Measurements from ENCODE around the gene DMAC2. TPM values are rescaled to one million over a fixed set of nuclear protein-coding genes. Genes with fewer than 3 reads are reported as not detected.
"Not testable (repeated sequence)": the region's sequence is repeated elsewhere in the genome, so short reads cannot be mapped to it uniquely, and the experiment has no call there.

Gene DMAC2
- total RNA-seq, 1 donor from 2014 or later, result 28.0 TPM

- Mint-ChIP-seq H3K4me3 (ENCODE audit: unreplicated experiment) (no peak overlapping the region), H3K4me1 (ENCODE audit: low read depth) (no peaks in the 10 kb centered on the region), H3K27ac (ENCODE audit: unreplicated experiment) (no peak overlapping the region), H3K27me3 (ENCODE audit: low read depth) (no peaks in the 10 kb centered on the region), H3K36me3 (ENCODE audit: low read depth) (peaks cover 3% of the 10 kb centered on the region), H3K9me3 (ENCODE audit: low read depth) (no peaks in the 10 kb centered on the region)
- TF ChIP-seq CTCF (IDR thresholded peaks at IDR 0.05), result no peak
- no peak for DNase-seq (ENCODE audit: low spot score)
These were observed 53.3 kb downstream of the DMAC2 start for GRCh38 chr19:41386442-41386841.

GRCh38 chr19:41384351-41384750 is 55.4 kb downstream of the DMAC2 start:
- H3K36me3 Mint-ChIP-seq (ENCODE audit: low read depth), result no peaks in the 10 kb centered on the region
- TF ChIP-seq CTCF (IDR thresholded peaks at IDR 0.05), result no peak
- no peaks in the 10 kb centered on the region for H3K4me1 Mint-ChIP-seq (ENCODE audit: low read depth)
- DNase-seq (ENCODE audit: low spot score), result no peak
- H3K27ac Mint-ChIP-seq (ENCODE audit: unreplicated experiment), result no peak overlapping the region
- no peak overlapping the region for H3K4me3 Mint-ChIP-seq (ENCODE audit: unreplicated experiment)
- no peaks in the 10 kb centered on the region for H3K9me3 Mint-ChIP-seq (ENCODE audit: low read depth)
- no peaks in the 10 kb centered on the region for H3K27me3 Mint-ChIP-seq (ENCODE audit: low read depth)

- DNase-seq (ENCODE audit: low spot score); H3K27me3 Mint-ChIP-seq (ENCODE audit: low read depth); H3K9me3 Mint-ChIP-seq (ENCODE audit: low read depth); H3K4me3 Mint-ChIP-seq (ENCODE audit: unreplicated experiment); H3K4me1 Mint-ChIP-seq (ENCODE audit: low read depth); H3K27ac Mint-ChIP-seq (ENCODE audit: unreplicated experiment); H3K36me3 Mint-ChIP-seq (ENCODE audit: low read depth): not testable (repeated sequence)
These were observed 58.2 kb downstream of the DMAC2 start for GRCh38 chr19:41381536-41381935.

Other genes with a start within 250 kb of the DMAC2 start
- gene CYP2S1, start 246.7 kb downstream of the DMAC2 start, total RNA-seq, result not detected in 3 replicates
- 151 to 218 TPM (median 214 TPM) in 3 replicates for gene AXL, start 220.7 kb downstream of the DMAC2 start, total RNA-seq
- gene HNRNPUL1, start 175.5 kb downstream of the DMAC2 start, total RNA-seq, result 158 to 195 TPM (median 161 TPM) in 3 replicates
- gene CCDC97, start 129.7 kb downstream of the DMAC2 start, total RNA-seq, result 21.8 to 33.2 TPM (median 25.5 TPM) in 3 replicates
- gene TGFB1, start 86.0 kb downstream of the DMAC2 start, total RNA-seq, result 188 to 197 TPM (median 195 TPM) in 3 replicates
- 2.0 to 3.0 TPM (median 2.6 TPM) in 3 replicates for gene B9D2, start 75.8 kb downstream of the DMAC2 start, total RNA-seq
- gene TMEM91, start 63.4 kb downstream of the DMAC2 start, total RNA-seq, result 4.8 to 6.8 TPM (median 5.4 TPM) in 3 replicates
- gene EXOSC5, start 42.6 kb downstream of the DMAC2 start, total RNA-seq, result 5.5 to 7.6 TPM (median 6.2 TPM) in 3 replicates
- 11.6 to 14.6 TPM (median 14.0 TPM) in 3 replicates for gene BCKDHA, start 42.1 kb downstream of the DMAC2 start, total RNA-seq
- 0.23 to 0.70 TPM in 2 of 3 replicates, not detected in the other for gene B3GNT8, start 12.5 kb downstream of the DMAC2 start, total RNA-seq
- gene ERICH4, start 3.2 kb upstream of the DMAC2 start, total RNA-seq, result not detected in 3 replicates
- gene CEACAM21, start 136.3 kb upstream of the DMAC2 start, total RNA-seq, result not detected in 3 replicates
- gene CEACAM4, start 187.2 kb upstream of the DMAC2 start, total RNA-seq, result not detected in 3 replicates
- not detected in 3 replicates for gene CEACAM7, start 248.4 kb upstream of the DMAC2 start, total RNA-seq